NOMO-1 (cell line): ENCODE results near the gene LINGO4.
A peak's percentile ranks its signal among the peaks of the same experiment; 100 is the strongest.
"Not testable (repeated sequence)": the region's sequence is repeated elsewhere in the genome, so short reads cannot be mapped to it uniquely, and the experiment has no call there.

ENCODE experiments used
- DNase-seq, 2 experiments: peaks; one replicate each; lab custom pipeline; 2025; ENCODE audit not compliant: unreplicated experiment in 2 of 2; lab: John Stamatoyannopoulos, UW

LINGO4 gene

GRCh38 chr1:151790071-151790939, 14.9 kb downstream of the LINGO4 start, which contains the start of gene TDRKH:
Gene TDRKH, minus strand, starts transcription at chr1:151790500. Its CDS starts 7,478 bp downstream, at chr1:151783022.
- DNase-seq: peak; percentile 98 to 99

GRCh38 chr1:151787689-151788088, 17.5 kb downstream of the LINGO4 start:
- DNase-seq: no peak

- DNase-seq: no peak
Observed at GRCh38 chr1:151783796-151784195, 21.4 kb downstream of the LINGO4 start.

GRCh38 chr1:151782741-151783140, 22.5 kb downstream of the LINGO4 start:
- no peak for DNase-seq

- DNase-seq: not testable (repeated sequence)
Observed at GRCh38 chr1:151782026-151782425, 23.2 kb downstream of the LINGO4 start.

- peak in 1 of 2 experiments; percentile 10 for DNase-seq
Observed at GRCh38 chr1:151780736-151781135, 24.5 kb downstream of the LINGO4 start.

- DNase-seq: no peak
Observed at GRCh38 chr1:151779852-151780251, 25.4 kb downstream of the LINGO4 start.

- DNase-seq: no peak
Observed at GRCh38 chr1:151777317-151777716, 27.9 kb downstream of the LINGO4 start.

- DNase-seq: no peak
Observed at GRCh38 chr1:151776665-151777062, 28.6 kb downstream of the LINGO4 start.

- no peak for DNase-seq
Observed at GRCh38 chr1:151775894-151776664, 29.1 kb downstream of the LINGO4 start.

- no peak for DNase-seq
Observed at GRCh38 chr1:151774256-151774922, 30.8 kb downstream of the LINGO4 start.

GRCh38 chr1:151773702-151774101, 31.5 kb downstream of the LINGO4 start:
- DNase-seq: no peak

- not testable (repeated sequence) for DNase-seq
Observed at GRCh38 chr1:151769270-151769669, 35.9 kb downstream of the LINGO4 start.

- not testable (repeated sequence) for DNase-seq
Observed at GRCh38 chr1:151768351-151769066, 36.7 kb downstream of the LINGO4 start.

- DNase-seq: no peak
Observed at GRCh38 chr1:151763990-151764389, 41.2 kb downstream of the LINGO4 start.

GRCh38 chr1:151762941-151763921, 42.0 kb downstream of the LINGO4 start, which contains the start of gene MRPL9:
Gene MRPL9, minus strand, starts transcription at chr1:151763496. Its CDS starts 17 bp downstream, at chr1:151763479.
- DNase-seq: peak; percentile 79 to 81

- DNase-seq: no peak
Observed at GRCh38 chr1:151760597-151761385, 44.4 kb downstream of the LINGO4 start.

- DNase-seq: no peak
Observed at GRCh38 chr1:151759241-151759640, 46.0 kb downstream of the LINGO4 start.
